Large intestine (tissue), 1 donor: Measurements from ENCODE around the gene FAM210B. TPM values are rescaled to one million over a fixed set of nuclear protein-coding genes. Genes with fewer than 3 reads are reported as not detected.

ENCODE experiments used
- polyA plus RNA-seq: library from polyadenylated mRNA; unstranded; fragments of 120-200 nt; gene quantifications from one replicate; pipeline ENCODE4 v1.2.1, GENCODE V29; 2013

Gene FAM210B
- polyA plus RNA-seq, 1 donor: 39.6 TPM

Other genes starting within 250 kb of the FAM210B start
- gene MC3R, start 110.2 kb upstream of the FAM210B start, polyA plus RNA-seq: not detected
- 13.7 TPM for gene AURKA, start 33.2 kb downstream of the FAM210B start, polyA plus RNA-seq
- 27.6 TPM for gene CSTF1, start 33.7 kb downstream of the FAM210B start, polyA plus RNA-seq
- gene CASS4, start 53.3 kb downstream of the FAM210B start, polyA plus RNA-seq: 1.2 TPM
- 84.7 TPM for gene RTF2, start 109.7 kb downstream of the FAM210B start, polyA plus RNA-seq
- 0.21 TPM for gene FAM209A, start 165.8 kb downstream of the FAM210B start, polyA plus RNA-seq
- 0.19 TPM for gene FAM209B, start 174.3 kb downstream of the FAM210B start, polyA plus RNA-seq